Measurements from ENCODE around the gene FAM20C. TPM values are rescaled to one million over a fixed set of nuclear protein-coding genes. Genes with fewer than 3 reads are reported as not detected.
"Not testable (repeated sequence)": the region's sequence is repeated elsewhere in the genome, so short reads cannot be mapped to it uniquely, and the experiment has no call there.

Gene FAM20C
- total RNA-seq, 1 experiment from 2014 or later = 8.8 TPM

DNA sequence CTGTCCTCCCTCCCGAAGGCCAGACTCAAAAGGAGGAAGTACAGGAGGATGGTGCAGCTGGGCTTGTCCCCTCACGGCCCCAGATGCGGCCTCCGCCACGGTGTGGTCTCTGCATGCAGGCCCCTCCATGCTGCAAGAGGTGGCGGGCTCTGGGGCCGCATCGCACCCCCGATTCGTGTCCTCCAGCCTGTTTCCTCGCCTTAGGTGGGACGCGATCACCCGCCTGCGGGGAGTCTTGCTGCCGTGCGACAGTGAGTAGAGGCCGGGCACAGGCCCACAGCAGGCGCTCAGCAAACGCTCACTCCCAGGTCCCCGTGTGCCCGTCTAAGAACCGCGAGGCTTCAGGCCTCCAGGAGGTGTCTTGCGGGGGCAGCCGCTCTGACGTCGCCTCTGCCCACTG is 13.9 kb upstream of the FAM20C start:
- Mint-ChIP-seq H3K9me3 (ENCODE audit: unreplicated experiment) (no peaks in the 10 kb centered on the region), H3K27me3 (ENCODE audit: insufficient read depth, unreplicated experiment) (peaks cover 25% of the 10 kb centered on the region), H3K27ac (ENCODE audit: low read depth, unreplicated experiment) (no peak overlapping the region), H3K36me3 (ENCODE audit: insufficient read depth, unreplicated experiment) (no peaks in the 10 kb centered on the region), H3K4me1 (ENCODE audit: insufficient read depth, unreplicated experiment) (no peaks in the 10 kb centered on the region), H3K4me3 (ENCODE audit: unreplicated experiment) (no peak overlapping the region)
- TF ChIP-seq CTCF (IDR thresholded peaks at IDR 0.05; ENCODE audit: unreplicated experiment) = no peak
- intact Hi-C loops (cut with micrococcal nuclease) = no loop called here
- POLR2A ChIA-PET = no interaction called here
- DNase-seq (ENCODE audit: unreplicated experiment) = no peak
- CTCF ChIA-PET = no interaction called here
- no TSS peak for BruUV-seq (replicated peaks)

GRCh38 chr7:179209-179681 is 13.1 kb upstream of the FAM20C start:
- Mint-ChIP-seq H3K9me3 (ENCODE audit: unreplicated experiment) (no peaks in the 10 kb centered on the region), H3K36me3 (ENCODE audit: insufficient read depth, unreplicated experiment) (no peaks in the 10 kb centered on the region), H3K4me3 (ENCODE audit: unreplicated experiment) (no peak overlapping the region), H3K27ac (ENCODE audit: low read depth, unreplicated experiment) (no peak overlapping the region), H3K4me1 (ENCODE audit: insufficient read depth, unreplicated experiment) (no peaks in the 10 kb centered on the region), H3K27me3 (ENCODE audit: insufficient read depth, unreplicated experiment) (peaks cover 25% of the 10 kb centered on the region)
- TF ChIP-seq CTCF (IDR thresholded peaks at IDR 0.05; ENCODE audit: unreplicated experiment) = no peak
- intact Hi-C loops (cut with micrococcal nuclease) = no loop called here
- ChIA-PET CTCF (interaction anchor here (0.6 kb wide), 1 partner anchor 92 kb away, joined by 3 read pairs; no protein-coding TSS in a partner anchor), POLR2A (no interaction called here)
- no TSS peak for BruUV-seq (replicated peaks)
- no peak for DNase-seq (ENCODE audit: unreplicated experiment)

DNA sequence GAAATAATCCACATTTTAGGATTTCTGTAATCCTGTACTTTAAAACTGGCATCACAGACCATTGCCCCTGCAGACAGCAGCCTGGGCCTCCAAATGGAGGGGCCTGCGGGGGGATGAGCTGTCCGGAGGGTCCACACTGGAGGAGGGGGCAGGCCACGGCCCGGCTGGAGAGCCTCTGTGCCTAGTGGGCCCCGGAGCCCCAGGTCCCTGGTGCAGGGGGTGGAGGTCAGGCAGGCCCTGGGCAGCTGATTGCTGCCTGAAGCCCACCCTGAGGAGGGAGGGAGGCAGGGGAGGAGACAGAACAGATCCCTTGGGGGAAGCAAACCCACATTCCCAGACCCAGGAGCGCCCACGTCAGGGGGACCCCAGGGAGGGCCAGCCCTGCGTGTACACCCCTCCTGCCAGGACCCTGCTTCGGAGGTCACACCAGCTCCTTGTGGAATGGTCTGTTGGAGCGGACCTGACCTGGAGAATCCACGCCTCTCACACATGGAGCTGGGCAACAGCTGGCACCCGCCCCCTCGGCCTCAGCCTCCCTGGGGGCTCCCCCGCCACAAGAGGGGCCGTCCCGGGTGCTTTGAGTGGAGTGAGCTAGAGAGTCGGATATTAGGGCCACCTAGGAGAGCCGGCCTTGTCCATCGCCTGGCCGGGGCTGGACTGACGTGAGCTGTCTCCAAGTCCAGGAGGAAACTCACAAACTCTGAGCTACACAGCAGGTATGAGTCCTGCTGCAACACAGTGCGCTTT is 12.2 kb upstream of the FAM20C start:
- peaks cover 25% of the 10 kb centered on the region for H3K27me3 Mint-ChIP-seq (ENCODE audit: insufficient read depth, unreplicated experiment)

GRCh38 chr7:181738-182137 is 10.6 kb upstream of the FAM20C start:
- Mint-ChIP-seq H3K27ac (ENCODE audit: low read depth, unreplicated experiment) (no peak overlapping the region), H3K4me3 (ENCODE audit: unreplicated experiment) (no peak overlapping the region), H3K4me1 (ENCODE audit: insufficient read depth, unreplicated experiment) (no peaks in the 10 kb centered on the region), H3K9me3 (ENCODE audit: unreplicated experiment) (no peaks in the 10 kb centered on the region), H3K36me3 (ENCODE audit: insufficient read depth, unreplicated experiment) (no peaks in the 10 kb centered on the region), H3K27me3 (ENCODE audit: insufficient read depth, unreplicated experiment) (peaks cover 24% of the 10 kb centered on the region)
- no peak for DNase-seq (ENCODE audit: unreplicated experiment)
- intact Hi-C loops (cut with micrococcal nuclease) = no loop called here
- no TSS peak for BruUV-seq (replicated peaks)
- POLR2A ChIA-PET = no interaction called here
- CTCF ChIA-PET = no interaction called here
- TF ChIP-seq CTCF (IDR thresholded peaks at IDR 0.05; ENCODE audit: unreplicated experiment) = no peak

More for the DNA sequence above, 12.2 kb upstream of the FAM20C start:
- no peak overlapping the region for H3K27ac Mint-ChIP-seq (ENCODE audit: low read depth, unreplicated experiment)
- ChIA-PET POLR2A (interaction anchor here (0.8 kb wide), 1 partner anchor 38 kb away, joined by 3 read pairs; no protein-coding TSS in a partner anchor), CTCF (no interaction called here)
- no peaks in the 10 kb centered on the region for H3K9me3 Mint-ChIP-seq (ENCODE audit: unreplicated experiment)
- no peaks in the 10 kb centered on the region for H3K4me1 Mint-ChIP-seq (ENCODE audit: insufficient read depth, unreplicated experiment)
- no peak overlapping the region for H3K4me3 Mint-ChIP-seq (ENCODE audit: unreplicated experiment)
- intact Hi-C loops (cut with micrococcal nuclease) = no loop called here
- H3K36me3 Mint-ChIP-seq (ENCODE audit: insufficient read depth, unreplicated experiment) = no peaks in the 10 kb centered on the region
- BruUV-seq (replicated peaks) = no TSS peak
- no peak for TF ChIP-seq CTCF (IDR thresholded peaks at IDR 0.05; ENCODE audit: unreplicated experiment)
- DNase-seq (ENCODE audit: unreplicated experiment) = no peak

DNA sequence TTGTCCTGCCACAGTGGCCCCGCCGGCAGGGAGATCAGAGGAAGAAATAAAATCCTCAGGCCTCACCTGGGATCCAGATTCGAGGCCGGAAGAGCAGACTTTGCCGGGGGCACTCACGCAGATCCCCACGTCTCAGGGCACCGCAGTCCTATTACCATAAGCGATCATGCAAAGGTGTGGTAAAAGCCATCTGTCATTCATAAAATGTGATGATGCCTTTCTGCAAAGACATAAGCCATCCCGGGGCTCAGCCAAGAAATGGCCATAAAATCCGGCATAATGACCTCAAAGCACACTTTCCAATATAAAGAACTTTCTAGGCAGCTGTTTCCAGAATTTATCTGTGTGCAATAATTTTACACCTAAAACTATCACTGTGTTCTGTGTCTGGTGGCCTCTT is 9.9 kb upstream of the FAM20C start:
- H3K27ac Mint-ChIP-seq (ENCODE audit: low read depth, unreplicated experiment); H3K4me1 Mint-ChIP-seq (ENCODE audit: insufficient read depth, unreplicated experiment); H3K4me3 Mint-ChIP-seq (ENCODE audit: unreplicated experiment); POLR2A ChIA-PET; H3K36me3 Mint-ChIP-seq (ENCODE audit: insufficient read depth, unreplicated experiment); H3K9me3 Mint-ChIP-seq (ENCODE audit: unreplicated experiment); BruUV-seq (replicated peaks); CTCF ChIA-PET; intact Hi-C loops (cut with micrococcal nuclease); DNase-seq (ENCODE audit: unreplicated experiment): not testable (repeated sequence)
- peaks cover 17% of the 10 kb centered on the region for H3K27me3 Mint-ChIP-seq (ENCODE audit: insufficient read depth, unreplicated experiment)
